AG10803 (cell line): ENCODE results near the gene TMEM131L.

ENCODE experiments used
- DNase-seq: peaks from one replicate; pipeline ENCODE4 v3.0.0; 2010; ENCODE audit warnings: low read depth
- H3K4me3 ChIP-seq: 2 replicates; pipeline ENCODE4 v1.5.1; 2011; ENCODE audit warnings: mild to moderate bottlenecking, low read length, control low read depth
- TF ChIP-seq, protein P1 (sequence below): conservative IDR thresholded peaks from 2 replicates; pipeline ENCODE4 v1.5.1; 2011; ENCODE audit warnings: mild to moderate bottlenecking, low read length, control low read depth, inconsistent platforms

The TMEM131L gene

DNA sequence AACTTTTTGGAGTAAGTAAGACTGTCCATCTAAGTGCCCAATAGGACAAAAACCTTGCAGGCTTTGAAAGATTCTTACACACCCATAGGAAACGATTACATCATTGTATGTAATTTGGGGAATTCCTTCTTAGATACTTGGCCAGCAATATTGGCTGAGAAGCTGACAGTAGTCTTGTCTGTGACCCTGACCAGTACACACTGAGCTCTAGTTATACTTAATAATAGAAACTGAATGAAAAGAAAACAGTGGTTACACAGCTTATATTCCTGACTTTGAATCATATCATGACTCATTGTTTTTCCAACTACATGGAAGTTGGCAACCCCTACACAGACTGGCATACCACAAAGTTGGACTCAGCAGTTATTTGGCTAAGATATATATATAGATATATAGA is 210.8 kb downstream of the TMEM131L start:
- DNase-seq = peak; percentile 46
- H3K4me3 ChIP-seq = no peak overlapping the region

DNA sequence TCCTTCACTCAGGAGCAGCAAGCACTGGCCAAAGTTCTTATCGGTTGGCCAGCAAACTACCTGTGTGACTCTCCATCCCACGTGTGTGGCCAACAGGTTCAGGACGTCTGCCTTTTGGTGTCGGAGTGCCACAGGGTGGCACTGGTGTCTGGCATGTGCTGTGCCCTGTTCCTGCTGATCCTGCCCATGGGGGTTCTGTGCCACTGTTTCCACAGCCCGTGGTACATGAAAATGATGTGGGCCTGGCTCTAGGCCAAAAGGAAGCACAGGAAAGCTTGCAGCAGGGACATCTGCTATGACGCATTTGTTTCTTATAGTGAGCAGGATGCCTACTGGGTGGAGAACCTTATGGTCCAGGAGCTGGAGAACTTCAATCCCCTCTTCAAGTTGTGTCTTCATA is 213.3 kb downstream of the TMEM131L start:
- no peak for DNase-seq

More for the DNA sequence above, 210.8 kb downstream of the TMEM131L start:
- TF ChIP-seq, protein P1, sequence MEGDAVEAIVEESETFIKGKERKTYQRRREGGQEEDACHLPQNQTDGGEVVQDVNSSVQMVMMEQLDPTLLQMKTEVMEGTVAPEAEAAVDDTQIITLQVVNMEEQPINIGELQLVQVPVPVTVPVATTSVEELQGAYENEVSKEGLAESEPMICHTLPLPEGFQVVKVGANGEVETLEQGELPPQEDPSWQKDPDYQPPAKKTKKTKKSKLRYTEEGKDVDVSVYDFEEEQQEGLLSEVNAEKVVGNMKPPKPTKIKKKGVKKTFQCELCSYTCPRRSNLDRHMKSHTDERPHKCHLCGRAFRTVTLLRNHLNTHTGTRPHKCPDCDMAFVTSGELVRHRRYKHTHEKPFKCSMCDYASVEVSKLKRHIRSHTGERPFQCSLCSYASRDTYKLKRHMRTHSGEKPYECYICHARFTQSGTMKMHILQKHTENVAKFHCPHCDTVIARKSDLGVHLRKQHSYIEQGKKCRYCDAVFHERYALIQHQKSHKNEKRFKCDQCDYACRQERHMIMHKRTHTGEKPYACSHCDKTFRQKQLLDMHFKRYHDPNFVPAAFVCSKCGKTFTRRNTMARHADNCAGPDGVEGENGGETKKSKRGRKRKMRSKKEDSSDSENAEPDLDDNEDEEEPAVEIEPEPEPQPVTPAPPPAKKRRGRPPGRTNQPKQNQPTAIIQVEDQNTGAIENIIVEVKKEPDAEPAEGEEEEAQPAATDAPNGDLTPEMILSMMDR = no peak

DNA sequence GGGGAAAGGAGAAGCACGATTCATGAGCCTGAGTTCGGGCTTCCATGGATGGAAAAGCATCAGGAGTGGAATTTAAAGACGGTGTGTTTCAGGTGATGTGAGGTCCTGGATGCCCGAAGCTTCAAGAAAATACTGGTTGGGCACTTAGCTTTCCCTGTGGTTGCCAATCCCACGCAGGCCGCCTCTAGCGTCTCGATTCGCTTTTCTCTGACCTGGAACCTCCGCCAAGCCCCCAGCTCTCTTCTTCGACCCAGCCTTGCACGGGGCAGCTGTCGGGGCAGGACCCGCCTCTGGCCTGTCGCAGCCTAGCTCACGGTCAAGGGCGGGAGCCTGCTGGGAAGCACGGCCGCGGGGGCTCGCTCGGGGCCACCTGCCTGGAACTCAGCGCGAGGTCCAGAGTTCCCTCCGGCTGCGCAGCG is 217.6 kb downstream of the TMEM131L start:
- TF ChIP-seq, protein P1 = no peak
- H3K4me3 ChIP-seq = peak overlapping the region; percentile 45
- no peak for DNase-seq

More for the DNA sequence above, 213.3 kb downstream of the TMEM131L start:
- TF ChIP-seq, protein P1 = no peak
- H3K4me3 ChIP-seq = no peak overlapping the region

DNA sequence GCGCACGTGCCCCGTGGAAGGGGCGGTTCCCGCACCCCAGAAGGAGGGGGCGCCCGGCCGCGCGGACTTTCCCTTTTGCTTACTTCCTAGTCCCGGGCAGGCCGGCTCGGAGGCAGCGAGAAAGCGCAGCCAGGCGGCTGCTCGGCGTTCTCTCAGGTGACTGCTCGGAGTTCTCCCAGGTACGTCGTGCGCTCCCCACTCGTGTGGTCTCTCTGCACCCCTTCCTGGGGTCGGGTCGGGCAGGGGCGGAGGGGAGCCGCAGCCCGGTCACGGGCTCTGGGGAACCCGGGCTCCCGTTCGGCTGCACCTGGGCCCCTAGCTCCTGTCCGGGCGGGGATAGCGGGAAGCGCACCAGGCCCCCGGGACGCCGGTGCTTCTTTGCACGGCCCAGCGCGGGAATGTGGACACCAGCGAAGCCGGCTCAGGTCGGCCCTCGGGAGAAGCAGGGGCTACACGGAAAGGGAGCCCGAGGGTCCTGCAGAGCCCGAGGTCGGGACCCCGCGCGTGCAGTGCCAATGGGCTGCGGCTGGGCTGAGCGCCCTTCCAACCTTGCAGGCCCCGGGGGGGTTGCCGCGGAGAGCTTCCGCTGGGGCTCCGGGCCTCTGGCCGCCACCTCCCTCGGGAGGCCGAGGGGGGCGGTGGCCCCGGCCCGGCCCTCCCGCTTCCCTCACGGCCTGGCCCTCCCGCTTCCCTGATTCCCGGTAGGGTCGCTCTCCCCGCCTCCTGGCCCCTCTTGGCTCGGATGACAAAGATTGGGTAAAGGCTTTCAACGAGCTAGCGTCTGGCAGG is 218.2 kb downstream of the TMEM131L start, which contains the start of gene TLR2:
Gene TLR2, plus strand, starts transcription at position 99 of the 789 bp plus-strand sequence. CDS start 18,628 bp downstream, outside the sequence.
- TF ChIP-seq, protein P1 = no peak
- DNase-seq = no peak
- peak within 1 kb of the TSS; percentile 45 for H3K4me3 ChIP-seq

DNA sequence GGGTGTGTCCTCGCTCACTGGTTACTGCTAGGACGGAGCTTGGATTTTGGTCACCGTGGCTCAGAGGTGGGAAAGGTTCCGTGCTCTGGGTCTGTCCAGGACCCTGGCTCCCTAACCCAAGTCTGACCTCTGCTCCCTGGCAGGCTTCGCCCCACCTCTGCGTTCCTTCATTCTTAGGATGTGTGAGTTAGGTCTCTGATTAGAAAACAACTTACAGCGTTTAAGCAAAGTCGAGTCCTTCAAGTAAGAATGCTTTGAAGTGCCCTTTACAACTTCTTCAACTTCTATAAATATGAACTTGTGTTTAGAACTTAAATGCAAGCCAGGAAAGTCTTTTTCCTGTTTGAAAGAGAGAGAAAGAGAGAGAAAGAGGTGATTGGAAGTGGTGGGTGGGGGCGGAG is 218.8 kb downstream of the TMEM131L start:
- TF ChIP-seq, protein P1 = no peak
- no peak for DNase-seq
- peak overlapping the region; percentile 24 for H3K4me3 ChIP-seq
